H9 (cell line): Measurements from ENCODE around the gene NRIP3. TPM values are rescaled to one million over a fixed set of nuclear protein-coding genes. Genes with fewer than 3 reads are reported as not detected.

Experiments used
- DNase-seq: peaks from one replicate; pipeline ENCODE4 v3.0.0-alpha.2; 2017
- H2AFZ ChIP-seq: one replicate; pipeline ENCODE4 v1.6.1; 2013; ENCODE audit warnings: mild to moderate bottlenecking, low read length, control low read depth, moderate library complexity
- H2AK5ac ChIP-seq: 2 replicates; pipeline ENCODE4 v1.6.1; 2013; ENCODE audit warnings: low read length, control low read depth, mixed read lengths; ENCODE audit not compliant: insufficient read length
- H2BK120ac ChIP-seq: one replicate; pipeline ENCODE4 v1.6.1; 2013; ENCODE audit warnings: low read depth, mild to moderate bottlenecking, low read length, control low read depth, inconsistent platforms; ENCODE audit not compliant: poor library complexity, severe bottlenecking
- H2BK12ac ChIP-seq: 2 replicates; pipeline ENCODE4 v1.6.1; 2013; ENCODE audit warnings: low read length, control low read depth, mixed read lengths, low read depth; ENCODE audit not compliant: insufficient read length
- H2BK15ac ChIP-seq: 2 replicates; pipeline ENCODE4 v1.6.1; 2013; ENCODE audit warnings: low read depth, low read length, control low read depth
- H2BK20ac ChIP-seq: one replicate; pipeline ENCODE4 v1.6.1; 2013; ENCODE audit warnings: low read depth, mild to moderate bottlenecking, low read length, control low read depth, inconsistent platforms; ENCODE audit not compliant: poor library complexity, severe bottlenecking
- H2BK5ac ChIP-seq: 2 replicates; pipeline ENCODE4 v1.6.1; 2013; ENCODE audit warnings: low read length, control low read depth, mixed read lengths; ENCODE audit not compliant: insufficient read length
- H3K14ac ChIP-seq: 2 replicates; pipeline ENCODE4 v1.6.1; 2013; ENCODE audit warnings: low read length, control low read depth; ENCODE audit not compliant: insufficient read depth
- H3K18ac ChIP-seq: 2 replicates; pipeline ENCODE4 v1.6.1; 2013; ENCODE audit warnings: low read depth, mild to moderate bottlenecking, mixed read lengths, low read length, control low read depth; ENCODE audit not compliant: insufficient read length
- H3K23ac ChIP-seq: 2 replicates; pipeline ENCODE4 v1.6.1; 2013; ENCODE audit warnings: low read length, control low read depth, mixed read lengths, low read depth; ENCODE audit not compliant: insufficient read length
- H3K23me2 ChIP-seq: 2 replicates; pipeline ENCODE4 v1.6.1; 2013; ENCODE audit warnings: low read depth, mild to moderate bottlenecking, mixed read lengths, low read length, control low read depth; ENCODE audit not compliant: insufficient read length, poor library complexity, severe bottlenecking
- H3K27ac ChIP-seq: 2 replicates; pipeline ENCODE4 v1.5.1; 2013; ENCODE audit warnings: low read length, control low read depth, mixed read lengths, low read depth; ENCODE audit not compliant: insufficient read length
- H3K27me3 ChIP-seq: 2 replicates; pipeline ENCODE4 v1.6.1; 2013; ENCODE audit warnings: low read length, control low read depth, inconsistent platforms; ENCODE audit not compliant: insufficient read depth
- H3K4ac ChIP-seq: 2 replicates; pipeline ENCODE4 v1.6.1; 2013; ENCODE audit warnings: low read depth, mild to moderate bottlenecking, control low read depth, inconsistent platforms, low read length, moderate library complexity
- H3K4me1 ChIP-seq: 2 replicates; pipeline ENCODE4 v1.6.1; 2013; ENCODE audit warnings: low read length, control low read depth, inconsistent platforms; ENCODE audit not compliant: insufficient read depth
- H3K4me2 ChIP-seq: 2 replicates; pipeline ENCODE4 v1.6.1; 2013; ENCODE audit warnings: low read length, control low read depth, mixed read lengths; ENCODE audit not compliant: insufficient read length, insufficient read depth
- H3K56ac ChIP-seq: 2 replicates; pipeline ENCODE4 v1.6.1; 2013; ENCODE audit warnings: low read depth, mild to moderate bottlenecking, mixed read lengths, low read length, control low read depth; ENCODE audit not compliant: insufficient read length
- H3K79me1 ChIP-seq: 2 replicates; pipeline ENCODE4 v1.6.1; 2013; ENCODE audit warnings: low read depth, mild to moderate bottlenecking, moderate library complexity, low read length, control low read depth, inconsistent platforms; ENCODE audit not compliant: insufficient read depth, poor library complexity, severe bottlenecking
- H3K79me2 ChIP-seq: 2 replicates; pipeline ENCODE4 v1.6.1; 2013; ENCODE audit warnings: low read length, control low read depth, inconsistent platforms; ENCODE audit not compliant: insufficient read depth
- H3K9ac ChIP-seq: 2 replicates; pipeline ENCODE4 v1.6.1; 2013; ENCODE audit warnings: low read length, control low read depth, mixed read lengths; ENCODE audit not compliant: insufficient read length; ENCODE audit errors: extremely low read depth
- H3K9me3 ChIP-seq: one replicate; pipeline ENCODE4 v1.6.1; 2013; ENCODE audit warnings: low read depth, low read length, inconsistent platforms; ENCODE audit not compliant: control insufficient read depth
- H3T11ph ChIP-seq: one replicate; pipeline ENCODE4 v1.6.1; 2013; ENCODE audit warnings: mild to moderate bottlenecking, low read length, control low read depth, inconsistent platforms
- H4K20me1 ChIP-seq: one replicate; pipeline ENCODE4 v1.6.1; 2013; ENCODE audit not compliant: control insufficient read depth, insufficient read length, insufficient read depth
- H4K5ac ChIP-seq: 2 replicates; pipeline ENCODE4 v1.6.1; 2013; ENCODE audit warnings: low read depth, mild to moderate bottlenecking, mixed read lengths, low read length, control low read depth; ENCODE audit not compliant: insufficient read length
- H4K8ac ChIP-seq: replicated peaks from 2 replicates; pipeline ENCODE4 v1.6.1; 2013; ENCODE audit warnings: low read length, control low read depth, mixed read lengths, low read depth; ENCODE audit not compliant: insufficient read length
- H4K91ac ChIP-seq: 2 replicates; pipeline ENCODE4 v1.6.1; 2013; ENCODE audit warnings: low read depth, mild to moderate bottlenecking, moderate library complexity, mixed read lengths, low read length, control low read depth; ENCODE audit not compliant: insufficient read length
- H3K27ac Mint-ChIP-seq, 3 experiments: 2 replicates in 2 of 3; 3 replicates in 1 of 3; pipeline ENCODE4 v1.8.0; 2020 to 2021; ENCODE audit warnings: mixed read lengths in 3 of 3, mild to moderate bottlenecking in 1 of 3, moderate library complexity in 1 of 3
- H3K27me3 Mint-ChIP-seq: 2 replicates; pipeline ENCODE4 v1.8.0; 2021; ENCODE audit warnings: low read depth, mild to moderate bottlenecking, moderate library complexity, mixed read lengths
- H3K36me3 Mint-ChIP-seq, 3 experiments: 2 replicates in 2 of 3; 3 replicates in 1 of 3; pipeline ENCODE4 v1.8.0; 2020 to 2021; ENCODE audit warnings: low read depth in 3 of 3, mixed read lengths in 3 of 3; ENCODE audit not compliant: insufficient read depth in 1 of 3
- H3K4me1 Mint-ChIP-seq, 2 experiments: 2 replicates each; pipeline ENCODE4 v1.8.0; 2020; ENCODE audit warnings: mixed read lengths in 2 of 2
- H3K4me3 Mint-ChIP-seq, 2 experiments: 2 replicates in 1 of 2; 3 replicates in 1 of 2; pipeline ENCODE4 v1.8.0; 2020 to 2021; ENCODE audit warnings: mild to moderate bottlenecking in 2 of 2, mixed read lengths in 2 of 2, moderate library complexity in 1 of 2
- H3K9me3 Mint-ChIP-seq, 2 experiments: 2 replicates in 1 of 2; 3 replicates in 1 of 2; pipeline ENCODE4 v1.8.0; 2020; ENCODE audit warnings: mild to moderate bottlenecking in 2 of 2, mixed read lengths in 2 of 2, moderate library complexity in 1 of 2
- CTCF ChIP-seq: fragments of 200-600 bp; sonication (generic); conservative IDR thresholded peaks from 3 replicates; pipeline ENCODE4 v1.8.0; 2021; ENCODE audit warnings: antibody characterized with exemption, mild to moderate bottlenecking
- WGBS: extraction: QIAGEN DNeasy Blood & Tissue Kit; methylation state at CpG from one replicate; pipeline ENCODE4 v1.1.7; 2013; ENCODE audit warnings: missing lambda C conversion rate, low lambda C conversion rate, mixed read lengths; ENCODE audit not compliant: insufficient read length; ENCODE audit errors: extremely low coverage; 5-methylcytosine and 5-hydroxymethylcytosine counted together
- total RNA-seq: library from RNA; stranded (reverse); gene quantifications from 2 replicates; pipeline ENCODE4 v1.2.1, GENCODE V29; 2021

NRIP3 gene
- total RNA-seq, 1 experiment from 2014 or later, result 4.2 TPM

GRCh38 chr11:9030601-9031000 lies 26.8 kb upstream of the NRIP3 start:
- no peak overlapping the region for H2BK20ac ChIP-seq
- H3K56ac ChIP-seq, result no peak overlapping the region
- H3K4me1 ChIP-seq, result no peaks in the 10 kb centered on the region

More at GRCh38 chr11:9030601-9031000, 26.8 kb upstream of the NRIP3 start:
- Histone ChIP-seq H3K23me2 (no peaks in the 10 kb centered on the region), H3K27me3 (no peaks in the 10 kb centered on the region), H3K18ac (no peak overlapping the region), H2AFZ (no peak overlapping the region), H2BK15ac (no peak overlapping the region), H2AK5ac (no peak overlapping the region), H3K4ac (no peak overlapping the region), H3K4me2 (no peak overlapping the region), H3K14ac (no peak overlapping the region; the same call in 1 of the 2 replicates), H4K91ac (no peak overlapping the region), H3T11ph (no peak overlapping the region), H3K23ac (no peak overlapping the region), H3K79me2 (no peaks in the 10 kb centered on the region), H3K9ac (no peak overlapping the region), H4K20me1 (no peaks in the 10 kb centered on the region), H3K27ac (no peak overlapping the region), H2BK12ac (no peak overlapping the region), H4K8ac (no peak overlapping the region), H2BK120ac (no peak overlapping the region), H4K5ac (no peak overlapping the region), H3K9me3 (no peaks in the 10 kb centered on the region), H3K79me1 (no peaks in the 10 kb centered on the region), H2BK5ac (no peak overlapping the region)
- TF ChIP-seq CTCF, result no peak
- Mint-ChIP-seq H3K36me3 (no peaks in the 10 kb centered on the region; a peak in 1 of 7 replicates), H3K9me3 (no peaks in the 10 kb centered on the region), H3K4me1 (peaks cover 4% of the 10 kb centered on the region in 2 experiments; a peak in 3 of 4 replicates), H3K4me3 (no peak overlapping the region), H3K27ac (no peak overlapping the region), H3K27me3 (no peaks in the 10 kb centered on the region; the same call in 1 of the 2 replicates)
- no peak for DNase-seq
- WGBS, result no CpG with 5 or more reads among the region's 5 CpGs
